ENCODE measurements around the gene APBB2.

Gene APBB2

GRCh38 chr4:40874901-40875300 lies 339.4 kb downstream of the APBB2 start:
- in situ Hi-C loops (cut with HindIII; ENCODE audit: low sequenced_read_pairs): no loop called here
- TF ChIP-seq CTCF (IDR thresholded peaks at IDR 0.05; ENCODE audit: low read depth, low read length, missing control alignments): no peak
- no peak overlapping the region for H3K4me3 ChIP-seq (ENCODE audit: low read depth, low read length)
- no peak for DNase-seq (ENCODE audit: low read depth)

- in situ Hi-C loops (cut with HindIII; ENCODE audit: low sequenced_read_pairs): no loop called here
- no peak overlapping the region for H3K4me3 ChIP-seq (ENCODE audit: low read depth, low read length)
- TF ChIP-seq CTCF (IDR thresholded peaks at IDR 0.05; ENCODE audit: low read depth, low read length, missing control alignments): no peak
- no peak for DNase-seq (ENCODE audit: low read depth)
These were observed 340.0 kb downstream of the APBB2 start for GRCh38 chr4:40874331-40874730.

- TF ChIP-seq CTCF (IDR thresholded peaks at IDR 0.05; ENCODE audit: low read depth, low read length, missing control alignments): no peak
- DNase-seq (ENCODE audit: low read depth): no peak
- in situ Hi-C loops (cut with HindIII; ENCODE audit: low sequenced_read_pairs): no loop called here
- H3K4me3 ChIP-seq (ENCODE audit: low read depth, low read length): no peak overlapping the region
These were observed 342.6 kb downstream of the APBB2 start for GRCh38 chr4:40871695-40872250.

- TF ChIP-seq CTCF (IDR thresholded peaks at IDR 0.05; ENCODE audit: low read depth, low read length, missing control alignments): no peak
- in situ Hi-C loops (cut with HindIII; ENCODE audit: low sequenced_read_pairs): no loop called here
- H3K4me3 ChIP-seq (ENCODE audit: low read depth, low read length): no peak overlapping the region
- DNase-seq (ENCODE audit: low read depth): no peak
These were observed 344.2 kb downstream of the APBB2 start for GRCh38 chr4:40870150-40870549.

GRCh38 chr4:40865696-40866095 lies 348.6 kb downstream of the APBB2 start:
- in situ Hi-C loops (cut with HindIII; ENCODE audit: low sequenced_read_pairs): no loop called here
- no peak overlapping the region for H3K4me3 ChIP-seq (ENCODE audit: low read depth, low read length)
- TF ChIP-seq CTCF (IDR thresholded peaks at IDR 0.05; ENCODE audit: low read depth, low read length, missing control alignments): no peak
- DNase-seq (ENCODE audit: low read depth): no peak

- TF ChIP-seq CTCF (IDR thresholded peaks at IDR 0.05; ENCODE audit: low read depth, low read length, missing control alignments): no peak
- in situ Hi-C loops (cut with HindIII; ENCODE audit: low sequenced_read_pairs): no loop called here
These were observed 349.8 kb downstream of the APBB2 start for GRCh38 chr4:40864531-40864930.

GRCh38 chr4:40858962-40859361 lies 355.4 kb downstream of the APBB2 start:
- in situ Hi-C loops (cut with HindIII; ENCODE audit: low sequenced_read_pairs): no loop called here
- TF ChIP-seq CTCF (IDR thresholded peaks at IDR 0.05; ENCODE audit: low read depth, low read length, missing control alignments): no peak
- no peak for DNase-seq (ENCODE audit: low read depth)
- no peak overlapping the region for H3K4me3 ChIP-seq (ENCODE audit: low read depth, low read length)

More at GRCh38 chr4:40864531-40864930, 349.8 kb downstream of the APBB2 start:
- DNase-seq (ENCODE audit: low read depth): no peak
- no peak overlapping the region for H3K4me3 ChIP-seq (ENCODE audit: low read depth, low read length)
